ENCODE results near the gene ELF3.
"Not testable (repeated sequence)": the region's sequence is repeated elsewhere in the genome, so short reads cannot be mapped to it uniquely, and the experiment has no call there.

ELF3 gene

GRCh38 chr1:202010180-202011015 lies at the start of gene ELF3:
Gene ELF3 (plus strand): TSS chr1:202010587. CDS start chr1:202011137, 550 bp downstream.
- DNase-seq (ENCODE audit: low read depth in 2 of 2) = no peak

DNA sequence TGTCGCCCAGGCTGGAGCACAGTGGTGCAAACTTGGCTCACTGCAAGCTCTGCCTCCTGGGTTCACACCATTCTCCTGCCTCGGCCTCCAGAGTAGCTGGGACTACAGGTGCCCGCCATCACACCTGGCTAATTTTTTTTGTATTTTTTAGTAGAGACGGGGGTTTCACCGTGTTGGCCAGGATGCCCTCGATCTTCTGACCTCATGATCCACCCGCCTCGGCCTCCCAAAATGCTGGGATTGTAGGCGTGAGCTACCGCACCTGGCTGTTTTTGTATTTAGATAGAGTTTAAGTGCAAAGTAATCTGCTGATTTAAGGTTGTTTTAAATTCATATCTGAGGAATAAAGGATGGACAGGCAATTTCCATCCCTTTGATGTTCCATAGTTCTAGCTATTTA lies 48.0 kb upstream of the ELF3 start:
- DNase-seq (ENCODE audit: low read depth in 2 of 2) = not testable (repeated sequence)

- no peak for DNase-seq (ENCODE audit: low read depth in 2 of 2)
These were observed 46.1 kb upstream of the ELF3 start for GRCh38 chr1:201964261-201964660.

DNA sequence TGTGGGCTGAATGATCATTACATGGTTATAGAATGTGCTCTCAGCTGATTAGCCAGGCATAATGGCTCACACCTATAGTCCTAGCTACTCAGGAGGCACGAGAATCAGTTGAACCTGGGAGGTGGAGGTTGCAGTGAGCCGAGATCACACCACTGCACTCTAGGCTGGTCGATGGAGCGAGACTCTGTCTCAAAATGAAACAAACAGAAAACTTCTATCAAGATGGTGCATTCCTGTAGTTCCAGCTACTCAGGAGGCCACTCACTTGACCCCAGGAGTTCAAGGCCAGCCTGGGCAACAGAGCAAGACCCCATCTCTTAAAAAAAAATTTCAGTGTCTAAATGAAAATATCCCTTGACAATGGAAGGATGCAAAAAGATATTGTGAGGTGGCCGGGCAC lies 44.2 kb upstream of the ELF3 start:
- no peak for DNase-seq (ENCODE audit: low read depth in 2 of 2)

GRCh38 chr1:201968202-201968925 lies 42.0 kb upstream of the ELF3 start:
- DNase-seq (ENCODE audit: low read depth in 2 of 2) = no peak

DNA sequence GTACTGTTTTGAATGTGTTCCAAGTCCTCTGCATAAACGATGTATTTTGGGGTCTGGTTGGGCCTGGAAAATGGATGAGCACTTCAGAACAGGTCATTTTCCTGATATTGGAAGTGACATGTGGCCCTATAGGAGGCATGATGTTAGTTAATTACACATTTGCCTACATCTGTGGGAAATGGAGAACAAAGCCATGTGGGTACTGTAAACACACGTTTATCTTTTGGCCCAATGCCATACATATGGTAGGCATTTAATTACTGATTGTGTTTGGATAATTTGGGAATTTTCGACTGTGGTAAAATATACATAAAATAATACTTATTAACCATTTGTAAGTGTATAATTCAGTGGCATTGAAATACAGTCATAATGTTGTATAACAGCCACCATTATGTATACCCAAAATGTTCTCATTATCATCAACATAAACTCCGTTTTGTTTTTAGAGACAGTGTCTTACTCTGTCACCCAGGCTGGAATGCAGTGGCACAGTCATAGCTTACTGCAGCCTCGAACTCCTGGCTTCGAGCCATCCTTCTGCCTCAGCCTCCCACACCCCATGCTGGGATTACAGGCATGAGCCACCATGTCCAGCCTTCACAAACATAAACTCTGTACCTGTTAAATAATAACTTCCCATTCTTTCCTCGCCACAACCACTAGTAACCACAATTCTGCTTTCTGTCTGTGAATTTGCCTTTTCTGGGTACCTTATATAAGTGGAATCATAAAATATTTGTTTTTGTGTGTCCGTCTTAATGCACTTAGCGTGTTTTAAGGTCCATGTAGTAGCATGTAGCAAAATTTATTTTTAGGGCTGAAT lies 39.8 kb upstream of the ELF3 start:
- no peak for DNase-seq (ENCODE audit: low read depth in 2 of 2)

DNA sequence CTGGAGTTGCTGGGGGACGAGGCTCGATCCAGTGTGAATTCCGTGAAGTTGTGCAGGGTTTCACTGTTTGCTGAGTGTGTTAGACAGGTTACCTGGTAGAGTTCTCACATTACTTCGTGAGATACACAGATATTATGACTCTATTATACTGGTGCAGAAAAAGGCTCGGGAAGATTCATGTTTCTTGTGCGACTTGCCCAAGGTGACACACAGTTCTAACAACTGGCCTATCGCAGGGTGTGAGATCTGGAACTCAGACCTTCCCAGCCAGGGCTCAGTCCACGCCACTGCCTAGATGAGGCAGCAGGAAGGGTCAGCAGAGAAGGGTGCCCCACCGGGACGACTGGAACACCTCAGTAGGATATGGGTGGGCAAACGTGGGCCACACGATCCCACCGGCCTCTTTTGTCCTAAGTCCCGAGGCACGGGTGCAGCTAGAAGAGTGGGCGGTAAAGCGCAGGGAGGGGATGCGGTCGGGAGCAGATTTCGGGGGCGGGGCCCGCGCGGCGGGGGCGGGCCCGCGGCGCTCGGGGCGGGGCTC lies 28.2 kb upstream of the ELF3 start:
- peak; percentile 12 to 62 for DNase-seq (ENCODE audit: low read depth in 2 of 2)

GRCh38 chr1:201982623-201983379 lies 27.6 kb upstream of the ELF3 start, which contains the start of gene RNPEP:
Gene RNPEP (plus strand): TSS chr1:201982648. CDS start chr1:201982667, 19 bp downstream.
- peak; percentile 2 to 36 for DNase-seq (ENCODE audit: low read depth in 2 of 2)

DNA sequence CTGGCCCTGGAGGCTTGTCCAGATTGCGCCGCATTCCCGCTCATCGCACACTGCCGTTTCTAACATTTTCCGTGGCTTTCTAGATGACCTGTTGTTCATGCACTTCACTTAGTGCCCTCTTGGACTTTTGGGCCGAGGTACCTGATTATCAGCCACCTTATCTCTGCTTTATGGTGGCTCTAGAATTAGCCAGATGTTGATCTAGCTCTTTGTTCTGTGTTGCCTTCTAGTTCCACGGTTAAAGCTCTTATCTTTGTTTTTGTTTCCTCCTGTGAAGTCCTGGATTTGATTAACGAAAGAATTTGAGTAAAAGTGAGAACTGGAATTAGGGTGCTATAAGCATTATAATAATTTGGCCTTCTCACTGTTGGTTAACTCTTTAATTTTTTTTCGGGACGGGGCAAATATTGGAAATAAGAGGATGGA lies 27.0 kb upstream of the ELF3 start:
- no peak for DNase-seq (ENCODE audit: low read depth in 2 of 2)

DNA sequence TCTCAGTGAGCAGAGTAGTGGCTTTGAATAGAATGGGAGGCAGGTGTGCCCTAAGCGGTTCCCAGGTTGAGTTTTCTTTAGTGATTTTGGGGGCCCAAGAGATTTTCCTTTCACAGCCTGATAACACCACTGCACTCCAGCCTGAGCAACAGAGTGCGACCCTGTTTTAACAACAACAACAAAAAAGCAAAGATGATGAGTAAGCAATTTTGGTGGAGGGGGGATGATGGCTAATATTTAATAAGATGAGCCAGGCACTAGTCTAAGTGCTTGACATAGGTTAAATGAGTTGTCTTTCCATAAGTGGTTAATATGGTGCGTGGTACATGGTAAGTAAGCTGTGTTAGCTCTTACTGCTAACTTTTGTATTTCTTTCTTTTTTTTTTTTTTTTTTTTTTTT lies 25.9 kb upstream of the ELF3 start:
- DNase-seq (ENCODE audit: low read depth in 2 of 2) = no peak

- no peak for DNase-seq (ENCODE audit: low read depth in 2 of 2)
These were observed 25.0 kb upstream of the ELF3 start for GRCh38 chr1:201985355-201985754.

- DNase-seq (ENCODE audit: low read depth in 2 of 2) = no peak
These were observed 21.8 kb upstream of the ELF3 start for GRCh38 chr1:201988601-201989000.

GRCh38 chr1:201989354-201990128 lies 20.8 kb upstream of the ELF3 start:
- DNase-seq (ENCODE audit: low read depth in 2 of 2) = no peak

- no peak for DNase-seq (ENCODE audit: low read depth in 2 of 2)
These were observed 20.0 kb upstream of the ELF3 start for GRCh38 chr1:201990427-201990826.

DNA sequence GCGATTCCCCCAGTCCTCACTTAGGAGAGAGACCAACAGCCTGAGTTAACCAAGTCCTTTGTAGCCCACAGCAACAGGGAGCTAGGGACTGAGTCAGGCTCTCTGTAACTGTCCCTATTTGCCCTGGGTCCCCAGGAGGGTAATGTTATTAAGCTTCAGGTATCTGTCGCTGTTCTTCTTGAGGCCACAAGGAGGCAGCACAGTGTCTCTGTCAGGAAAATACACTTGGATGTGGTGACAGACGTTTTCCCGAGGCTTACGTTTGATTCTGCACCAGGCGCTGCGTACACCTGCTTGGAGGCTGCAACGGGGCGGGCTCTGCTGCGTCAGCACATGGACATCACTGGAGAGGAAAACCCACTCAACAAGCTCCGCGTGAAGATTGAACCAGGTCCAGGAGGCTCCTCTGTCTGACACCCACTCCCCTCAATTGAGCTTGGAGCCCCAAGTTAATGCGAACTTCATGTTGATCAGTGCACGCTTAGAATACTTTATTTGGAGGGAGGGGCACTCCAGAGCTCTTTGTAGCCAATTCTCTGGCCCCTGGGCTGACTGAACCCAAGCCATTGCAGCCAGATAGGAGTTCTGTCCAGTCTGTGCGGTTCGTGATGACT lies 10.7 kb upstream of the ELF3 start:
- DNase-seq (ENCODE audit: low read depth in 2 of 2) = no peak

DNA sequence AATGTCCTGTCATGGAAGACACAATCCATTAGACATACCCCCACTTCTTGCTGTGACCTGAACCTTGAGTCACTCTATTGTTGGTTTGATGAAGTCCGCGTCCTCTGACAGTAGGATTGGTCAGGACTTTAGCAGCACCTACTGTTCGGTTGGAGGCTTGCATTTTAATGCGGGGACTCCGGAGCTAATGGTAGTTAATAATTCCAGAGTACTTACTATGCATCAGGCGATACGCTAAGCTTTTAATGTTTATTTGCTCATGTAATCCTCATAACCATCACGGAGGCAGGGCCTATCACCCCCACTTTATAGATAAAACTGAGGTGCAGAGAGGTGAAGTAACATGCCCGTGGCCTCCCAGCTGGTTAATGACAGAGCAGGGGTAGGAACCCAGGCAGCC lies 7.9 kb upstream of the ELF3 start:
- DNase-seq (ENCODE audit: low read depth in 2 of 2) = no peak

DNA sequence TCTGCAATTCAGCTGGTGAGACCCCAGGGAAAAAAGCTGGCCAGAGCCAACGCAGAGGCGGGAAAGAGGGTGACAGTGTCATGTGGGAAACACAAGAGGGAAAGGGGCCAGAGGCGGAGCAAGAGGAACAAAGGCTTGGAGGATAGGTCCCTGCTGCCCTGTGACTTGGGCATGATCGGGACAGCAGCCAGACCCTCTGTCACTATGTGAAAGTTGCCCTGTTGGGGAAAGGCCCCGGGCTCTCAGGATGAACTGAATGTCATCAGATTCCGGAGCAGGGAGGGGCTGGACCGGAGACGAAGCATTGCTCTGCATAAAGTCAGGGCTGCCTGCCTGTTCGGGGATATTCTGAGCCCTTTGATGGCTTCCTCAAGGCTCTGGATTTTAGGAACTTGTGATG lies 5.7 kb upstream of the ELF3 start:
- DNase-seq (ENCODE audit: low read depth in 2 of 2) = no peak

GRCh38 chr1:202005958-202006357 lies 4.4 kb upstream of the ELF3 start:
- no peak for DNase-seq (ENCODE audit: low read depth in 2 of 2)

DNA sequence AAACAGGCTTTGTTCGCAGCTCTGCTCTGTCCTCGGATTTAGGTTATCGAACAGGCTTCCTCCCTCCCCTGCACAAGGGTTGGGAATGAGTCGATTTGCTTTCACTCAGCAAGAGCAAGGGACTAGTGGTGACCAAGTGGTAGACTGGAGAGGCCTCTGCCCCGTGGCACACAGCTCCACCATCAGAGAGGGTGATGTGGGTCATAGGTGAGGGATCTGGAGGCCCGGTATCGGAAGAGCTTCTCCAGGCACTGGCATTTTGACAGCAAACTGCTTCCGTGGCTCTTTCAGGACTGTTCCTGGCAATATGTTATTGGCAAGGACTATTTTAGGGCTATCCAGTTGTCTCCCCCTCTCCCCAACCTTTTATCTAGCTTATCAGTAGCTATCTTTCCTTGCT lies 3.1 kb upstream of the ELF3 start:
- DNase-seq (ENCODE audit: low read depth in 2 of 2) = no peak

All from stimulated activated CD8-positive, alpha-beta memory T cell treated with anti-CD3 and anti-CD28 coated beads, Interleukin-7, amount 100 ng/mL, for 4 hours (primary cell).